NB4 (cell line): Measurements from ENCODE around the gene VCAM1.

ENCODE experiments used
- DNase-seq: peaks from one replicate; pipeline ENCODE4 v3.0.0; 2010; ENCODE audit warnings: low read depth
- H3K4me3 ChIP-seq: one replicate; pipeline ENCODE4 v1.5.1; 2011; ENCODE audit warnings: mild to moderate bottlenecking, low read depth, low read length, moderate library complexity
- MYC ChIP-seq: IDR thresholded peaks from 2 replicates; pipeline ENCODE4 v1.6.1; 2011; ENCODE audit warnings: low read depth, low read length
- POLR2A ChIP-seq: IDR thresholded peaks from 2 replicates; pipeline ENCODE4 v1.6.1; 2011; ENCODE audit warnings: mild to moderate bottlenecking; ENCODE audit not compliant: insufficient read length; ENCODE audit errors: extremely low read depth
- TF ChIP-seq, protein P1 (sequence below): IDR thresholded peaks from 2 replicates; pipeline ENCODE4 v1.6.1; 2011; ENCODE audit warnings: low read depth, low read length
- TF ChIP-seq, protein P2 (sequence below): IDR thresholded peaks from one replicate; pipeline ENCODE4 v1.5.1; 2012; ENCODE audit warnings: low read depth, low read length

VCAM1 gene

DNA sequence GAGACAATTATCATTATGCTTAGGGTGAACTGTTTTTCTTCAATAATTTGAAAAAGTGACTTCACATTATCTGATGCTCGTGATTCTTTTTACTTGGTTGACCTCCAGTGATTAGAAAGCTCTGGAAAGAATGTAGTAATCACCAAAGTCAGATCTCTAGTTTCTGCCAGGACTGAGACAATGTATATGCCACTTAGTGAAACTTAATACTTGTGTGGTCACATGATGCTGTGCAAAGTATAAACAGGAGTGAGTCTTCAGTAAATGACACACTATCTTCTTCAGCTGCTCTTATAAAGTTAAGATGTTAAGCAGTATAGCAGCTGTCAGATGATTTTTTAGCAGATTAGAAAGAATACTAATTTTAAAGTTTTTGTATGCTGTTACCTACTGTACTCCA lies 17.2 kb downstream of the VCAM1 start:
- TF ChIP-seq, protein P1, sequence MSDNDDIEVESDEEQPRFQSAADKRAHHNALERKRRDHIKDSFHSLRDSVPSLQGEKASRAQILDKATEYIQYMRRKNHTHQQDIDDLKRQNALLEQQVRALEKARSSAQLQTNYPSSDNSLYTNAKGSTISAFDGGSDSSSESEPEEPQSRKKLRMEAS: no peak
- TF ChIP-seq, protein P2, sequence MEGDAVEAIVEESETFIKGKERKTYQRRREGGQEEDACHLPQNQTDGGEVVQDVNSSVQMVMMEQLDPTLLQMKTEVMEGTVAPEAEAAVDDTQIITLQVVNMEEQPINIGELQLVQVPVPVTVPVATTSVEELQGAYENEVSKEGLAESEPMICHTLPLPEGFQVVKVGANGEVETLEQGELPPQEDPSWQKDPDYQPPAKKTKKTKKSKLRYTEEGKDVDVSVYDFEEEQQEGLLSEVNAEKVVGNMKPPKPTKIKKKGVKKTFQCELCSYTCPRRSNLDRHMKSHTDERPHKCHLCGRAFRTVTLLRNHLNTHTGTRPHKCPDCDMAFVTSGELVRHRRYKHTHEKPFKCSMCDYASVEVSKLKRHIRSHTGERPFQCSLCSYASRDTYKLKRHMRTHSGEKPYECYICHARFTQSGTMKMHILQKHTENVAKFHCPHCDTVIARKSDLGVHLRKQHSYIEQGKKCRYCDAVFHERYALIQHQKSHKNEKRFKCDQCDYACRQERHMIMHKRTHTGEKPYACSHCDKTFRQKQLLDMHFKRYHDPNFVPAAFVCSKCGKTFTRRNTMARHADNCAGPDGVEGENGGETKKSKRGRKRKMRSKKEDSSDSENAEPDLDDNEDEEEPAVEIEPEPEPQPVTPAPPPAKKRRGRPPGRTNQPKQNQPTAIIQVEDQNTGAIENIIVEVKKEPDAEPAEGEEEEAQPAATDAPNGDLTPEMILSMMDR: no peak
- TF ChIP-seq MYC (no peak), POLR2A (no peak)
- H3K4me3 ChIP-seq: no peak overlapping the region
- no peak for DNase-seq

DNA sequence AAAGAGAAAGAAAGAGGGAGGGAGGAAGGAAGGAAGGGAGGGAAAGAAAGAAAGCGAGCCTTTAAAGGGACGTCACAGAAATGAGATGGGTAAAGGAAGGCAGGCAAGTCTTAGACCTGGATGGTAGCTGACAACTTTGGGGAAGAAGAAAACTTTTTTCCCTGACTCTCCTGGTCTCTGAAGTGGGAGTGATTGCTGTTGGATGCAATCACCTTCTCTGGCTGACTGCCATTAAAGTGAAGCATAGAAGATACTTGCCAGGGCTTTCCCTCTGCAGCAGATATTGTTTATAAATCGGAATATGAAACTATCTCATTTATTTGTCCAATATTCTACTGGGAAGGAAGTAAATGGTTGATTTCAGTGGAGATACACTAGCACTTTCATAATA lies 27.0 kb downstream of the VCAM1 start:
- TF ChIP-seq, protein P2: no peak
- H3K4me3 ChIP-seq: no peak overlapping the region
- no peak for DNase-seq

DNA sequence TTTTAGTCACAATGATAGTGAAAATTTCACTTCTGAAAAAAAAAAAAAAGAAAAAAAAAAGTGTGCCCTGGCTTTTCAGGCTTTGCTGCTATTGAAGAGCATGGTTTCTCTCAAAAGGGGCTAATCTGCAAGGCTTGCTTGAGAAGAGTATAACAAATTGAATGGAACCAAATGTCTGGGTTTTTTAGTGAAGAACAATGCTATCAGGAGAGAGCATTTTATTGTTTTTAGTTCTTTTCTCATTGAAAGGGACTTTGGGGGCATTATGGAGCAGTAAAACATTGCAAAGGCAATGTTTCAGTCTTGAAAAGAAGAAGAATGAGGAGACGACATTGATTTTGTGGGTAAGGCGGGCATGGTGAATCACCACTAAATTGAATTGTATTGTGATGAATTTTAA lies 28.2 kb downstream of the VCAM1 start:
- H3K4me3 ChIP-seq: no peak overlapping the region
- no peak for DNase-seq
- TF ChIP-seq, protein P2: no peak
- TF ChIP-seq MYC (no peak), POLR2A (no peak)
- TF ChIP-seq, protein P1: no peak

DNA sequence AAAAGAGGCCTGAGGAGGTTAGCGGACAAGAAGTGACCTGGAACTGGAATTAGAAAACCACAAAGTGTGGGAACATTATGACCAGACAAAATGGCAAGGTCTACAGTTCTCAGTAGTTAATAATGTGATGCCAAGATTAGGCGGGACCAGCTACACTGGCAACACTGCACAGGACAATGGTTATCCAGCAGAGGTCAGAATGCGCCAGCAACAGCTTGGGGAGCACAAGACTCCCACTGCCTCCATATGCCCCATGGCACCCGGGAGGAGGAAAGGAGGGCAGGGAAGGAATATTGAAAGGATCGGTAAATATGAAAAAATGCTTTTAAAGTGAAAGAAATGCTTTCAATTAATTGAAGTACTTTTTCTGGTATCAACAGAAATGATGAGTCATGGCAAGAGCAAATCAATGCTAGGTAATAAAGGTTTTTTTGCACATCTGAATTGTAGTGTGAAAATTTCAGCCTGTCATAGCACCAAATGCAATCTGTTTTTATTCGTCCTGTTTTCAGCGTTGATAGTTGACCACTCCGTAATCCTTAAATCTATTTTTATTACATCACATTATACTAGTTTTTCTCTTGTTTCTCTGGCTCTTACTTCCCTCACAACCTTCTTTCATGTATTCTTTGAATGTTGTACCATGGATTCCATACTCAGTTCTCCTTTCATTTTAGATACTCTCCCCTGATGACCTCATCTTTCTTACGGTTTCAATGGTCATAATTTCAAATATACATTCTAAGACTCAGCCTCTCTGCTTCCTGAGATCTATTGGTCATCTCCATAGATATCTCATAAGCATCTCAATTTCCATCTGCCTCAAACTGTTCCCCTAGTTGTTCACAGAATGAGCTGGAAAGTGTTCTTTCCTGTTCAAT lies 30.7 kb downstream of the VCAM1 start:
- TF ChIP-seq MYC (no peak), POLR2A (no peak)
- TF ChIP-seq, protein P1: no peak
- TF ChIP-seq, protein P2: no peak
- H3K4me3 ChIP-seq: no peak overlapping the region
- no peak for DNase-seq

DNA sequence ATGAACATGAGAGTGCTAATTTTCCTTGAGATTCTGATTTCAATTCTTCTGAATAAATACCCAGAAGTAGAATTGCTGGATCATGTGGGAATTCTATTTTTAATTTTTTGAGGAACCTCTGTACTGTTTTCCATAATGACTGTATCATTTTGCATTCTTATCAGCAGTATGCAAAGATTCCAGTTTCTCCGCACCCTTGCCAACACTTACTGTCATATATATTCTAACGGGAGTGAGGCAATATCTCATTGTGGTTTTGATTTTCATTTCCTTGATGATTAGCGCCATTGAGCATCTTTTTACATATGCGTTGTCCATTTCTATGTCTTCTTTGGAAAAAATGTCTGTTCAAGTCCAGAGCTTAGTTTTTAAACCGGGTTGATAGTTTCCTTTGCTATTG lies 33.2 kb downstream of the VCAM1 start:
- no peak for TF ChIP-seq POLR2A
- TF ChIP-seq, protein P1: no peak
- no peak for TF ChIP-seq MYC
- TF ChIP-seq, protein P2: no peak

DNA sequence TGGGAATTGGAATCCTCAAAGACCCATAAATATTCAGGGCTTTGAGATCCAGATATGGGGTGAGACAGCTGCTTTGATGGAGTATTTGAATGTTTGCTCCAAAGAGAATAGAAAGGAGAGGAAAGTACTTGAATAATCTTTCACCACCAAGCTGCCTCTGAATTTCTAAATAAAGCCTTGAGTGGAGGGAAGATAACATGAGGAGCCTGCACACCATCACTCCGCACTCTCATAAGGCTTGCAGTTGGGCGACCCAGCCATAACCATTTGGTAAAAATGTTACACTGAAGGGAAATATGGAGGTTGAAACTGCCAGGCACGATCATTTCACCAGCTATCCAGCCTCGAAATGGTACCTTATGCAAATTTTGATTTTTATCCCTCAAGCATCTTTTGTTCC lies 38.4 kb downstream of the VCAM1 start:
- TF ChIP-seq, protein P2: no peak
- TF ChIP-seq, protein P1: no peak
- TF ChIP-seq MYC (no peak), POLR2A (no peak)
- H3K4me3 ChIP-seq: no peak overlapping the region
- DNase-seq: no peak

More for the DNA sequence above, 33.2 kb downstream of the VCAM1 start:
- H3K4me3 ChIP-seq: no peak overlapping the region
- no peak for DNase-seq
